Middle frontal gyrus (tissue), 1 donor: ENCODE data around the gene PNP.
"Not testable (repeated sequence)": the region's sequence is repeated elsewhere in the genome, so short reads cannot be mapped to it uniquely, and the experiment has no call there.

Experiments
- DNase-seq: peaks from one replicate; pipeline ENCODE4 v3.0.0-alpha.2; 2015; ENCODE audit warnings: low spot score; ENCODE audit errors: extremely low spot score

Gene PNP

DNA sequence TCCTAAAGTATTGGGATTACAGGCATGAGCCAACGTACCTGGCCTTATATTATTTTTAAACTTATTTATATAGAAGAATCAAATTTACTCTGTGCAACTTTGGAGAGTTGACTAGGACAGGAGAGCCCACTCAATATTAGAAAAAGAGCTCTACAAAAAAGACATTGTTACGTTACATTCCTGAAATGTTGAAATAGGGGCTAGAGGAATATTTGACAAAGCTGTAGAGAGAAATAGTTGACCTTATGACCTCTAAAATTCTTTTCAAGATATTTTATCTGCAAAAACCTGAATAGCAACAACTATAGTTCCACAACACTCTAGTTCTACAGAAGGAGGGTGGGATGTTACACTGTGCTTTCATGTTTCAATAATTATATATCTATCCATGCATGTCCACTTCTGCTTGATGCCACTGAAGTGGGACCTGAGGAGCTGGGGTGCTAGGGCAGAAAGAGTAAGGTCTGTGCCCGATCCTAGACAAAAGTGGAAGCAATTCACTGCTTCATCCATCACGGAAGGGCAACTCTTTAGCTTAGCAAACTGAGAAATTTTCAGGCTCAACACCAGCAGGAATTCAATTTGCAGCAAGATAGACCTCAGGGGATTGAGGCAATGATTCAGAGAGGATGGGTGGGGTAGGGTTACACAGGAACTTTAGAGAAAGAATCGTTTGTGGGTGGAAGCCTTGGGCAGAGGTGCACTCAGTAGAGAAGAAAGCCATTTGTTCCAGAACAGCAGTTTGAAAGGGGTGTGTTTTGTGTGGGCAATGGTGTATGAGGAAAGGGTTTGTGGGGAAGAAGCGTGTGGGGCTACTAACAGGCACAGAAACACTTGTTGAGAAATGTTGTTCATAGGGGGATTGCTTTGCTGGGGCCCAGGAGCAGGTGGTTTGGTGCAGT, 20.1 kb downstream of the PNP start:
- no peak for DNase-seq

GRCh38 chr14:20490563-20490962, 21.4 kb downstream of the PNP start:
- no peak for DNase-seq

DNA sequence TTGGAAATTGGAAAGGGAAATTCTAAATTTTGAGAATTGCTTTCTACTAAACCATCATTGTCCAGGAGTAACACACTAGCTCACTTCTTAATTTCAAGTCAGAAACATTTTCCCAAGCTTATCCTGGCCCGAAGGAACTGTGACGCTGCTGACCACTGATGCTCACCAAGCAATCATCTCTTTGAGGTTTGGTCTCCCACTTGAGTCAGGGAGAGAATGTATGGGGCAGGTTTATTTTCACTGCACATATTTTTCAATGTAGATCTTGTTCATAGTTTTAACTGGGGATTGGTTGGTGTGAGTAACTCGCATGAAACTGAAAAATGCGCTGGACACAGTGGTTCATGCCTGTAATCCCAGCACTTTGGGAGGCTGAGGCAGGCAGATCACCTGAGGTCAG, 23.3 kb downstream of the PNP start:
- no peak for DNase-seq

GRCh38 chr14:20493634-20494033, 24.4 kb downstream of the PNP start:
- DNase-seq, result no peak

- DNase-seq, result no peak
These were observed 25.9 kb downstream of the PNP start for GRCh38 chr14:20494935-20495766.

DNA sequence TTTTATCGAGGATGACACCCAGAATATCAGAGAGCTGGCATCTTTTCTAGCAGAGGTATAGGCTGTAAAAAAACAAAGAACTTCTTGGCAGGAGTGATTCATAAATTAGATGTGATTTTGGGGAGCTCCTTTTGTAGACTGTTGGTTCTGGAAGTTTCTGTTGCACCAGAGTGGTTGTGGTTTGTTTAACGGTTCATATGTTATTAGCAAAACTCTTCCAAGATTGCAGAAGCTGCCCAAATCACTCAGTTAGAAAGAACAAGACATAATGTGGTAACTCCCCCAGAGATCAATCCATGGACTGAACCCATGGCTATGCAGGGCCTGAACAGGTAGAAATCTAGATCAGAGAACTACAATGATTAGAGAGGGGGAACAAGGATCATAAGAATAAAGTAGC, 29.4 kb downstream of the PNP start:
- DNase-seq, result no peak

- DNase-seq, result no peak
These were observed 29.9 kb downstream of the PNP start for GRCh38 chr14:20499108-20499507.

DNA sequence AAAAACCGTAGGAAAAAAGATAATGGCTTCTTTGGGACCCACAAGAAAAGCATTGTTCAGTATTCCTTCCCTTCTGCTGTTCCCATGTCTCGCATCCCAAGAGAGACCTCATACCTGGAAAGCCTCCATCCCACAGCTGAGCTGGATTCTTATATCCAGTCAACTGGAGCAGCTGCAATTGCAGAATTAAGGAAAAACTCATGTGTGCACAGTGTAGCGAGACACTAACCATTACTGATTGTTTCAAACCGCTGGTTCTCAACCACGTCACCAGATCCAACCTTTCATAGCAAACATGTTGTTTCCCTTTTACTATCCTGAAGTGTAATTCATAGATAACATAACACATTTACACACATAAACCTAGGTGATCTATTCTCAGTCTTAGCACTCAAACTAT, 30.7 kb downstream of the PNP start:
- no peak for DNase-seq

GRCh38 chr14:20501346-20501745, 32.1 kb downstream of the PNP start:
- no peak for DNase-seq

DNA sequence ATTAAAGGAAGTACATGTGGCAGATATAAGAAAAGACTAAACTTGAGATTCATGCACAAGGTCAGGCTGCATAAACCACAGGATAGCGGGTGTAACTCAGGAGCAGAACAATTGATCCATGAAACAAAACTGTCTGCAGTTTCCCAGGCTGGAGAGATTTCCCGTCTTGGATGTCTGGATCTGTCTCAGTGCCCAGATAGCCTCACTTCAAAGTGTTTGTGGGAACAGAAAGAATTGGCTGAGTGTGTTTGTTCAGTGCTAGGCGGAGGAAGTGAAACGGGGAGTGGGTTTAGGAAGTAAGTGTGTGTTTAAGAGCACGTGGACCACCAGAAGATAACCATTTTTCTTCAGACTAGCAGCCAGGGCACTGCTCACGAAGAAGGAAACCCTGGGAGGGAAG, 34.7 kb downstream of the PNP start:
- DNase-seq, result no peak

DNA sequence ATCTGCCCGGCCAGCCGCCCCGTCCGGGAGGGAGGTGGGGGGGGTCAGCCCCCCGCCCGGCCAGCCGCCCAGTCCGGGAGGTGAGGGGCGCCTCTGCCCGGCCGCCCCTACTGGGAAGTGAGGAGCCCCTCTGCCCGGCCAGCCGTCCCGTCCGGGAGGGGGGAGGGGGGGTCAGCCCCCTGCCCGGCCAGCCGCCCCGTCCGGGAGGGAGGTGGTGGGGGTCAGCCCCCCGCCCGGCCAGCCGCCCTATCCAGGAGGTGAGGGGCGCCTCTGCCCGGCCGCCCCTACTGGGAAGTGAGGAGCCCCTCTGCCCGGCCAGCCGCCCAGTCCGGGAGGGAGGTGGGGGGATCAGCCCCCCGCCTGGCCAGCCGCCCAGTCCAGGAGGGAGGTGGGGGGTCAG, 37.1 kb downstream of the PNP start:
- not testable (repeated sequence) for DNase-seq

DNA sequence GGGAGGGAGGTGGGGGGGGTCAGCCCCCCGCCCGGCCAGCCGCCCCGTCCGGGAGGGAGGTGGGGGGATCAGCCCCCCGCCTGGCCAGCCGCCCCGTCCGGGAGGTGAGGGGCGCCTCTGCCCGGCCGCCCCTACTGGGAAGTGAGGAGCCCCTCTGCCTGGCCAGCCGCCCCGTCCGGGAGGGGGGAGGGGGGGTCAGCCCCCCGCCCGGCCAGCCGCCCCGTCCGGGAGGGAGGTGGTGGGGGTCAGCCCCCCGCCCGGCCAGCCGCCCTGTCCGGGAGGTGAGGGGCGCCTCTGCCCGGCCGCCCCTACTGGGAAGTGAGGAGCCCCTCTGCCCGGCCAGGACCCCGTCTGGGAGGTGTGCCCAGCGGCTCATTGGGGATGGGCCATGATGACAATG, 37.5 kb downstream of the PNP start:
- not testable (repeated sequence) for DNase-seq

DNA sequence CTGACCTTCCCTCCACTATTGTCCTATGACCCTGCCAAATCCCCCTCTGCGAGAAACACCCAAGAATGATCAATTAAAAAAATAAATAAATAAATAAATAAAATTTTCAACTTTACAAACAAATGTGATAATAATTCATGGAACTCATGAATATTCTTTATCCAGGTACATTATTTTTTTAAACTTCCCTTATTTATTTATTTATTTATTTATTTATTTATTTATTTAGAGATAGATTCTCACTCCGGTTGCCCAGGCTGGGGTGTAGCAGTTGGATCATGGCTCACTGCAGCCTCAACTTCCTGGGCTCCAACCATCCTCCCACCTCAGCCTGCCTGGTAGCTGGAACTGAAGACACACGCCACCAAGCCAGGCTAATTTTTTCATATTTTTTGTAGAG, 38.3 kb downstream of the PNP start:
- not testable (repeated sequence) for DNase-seq

DNA sequence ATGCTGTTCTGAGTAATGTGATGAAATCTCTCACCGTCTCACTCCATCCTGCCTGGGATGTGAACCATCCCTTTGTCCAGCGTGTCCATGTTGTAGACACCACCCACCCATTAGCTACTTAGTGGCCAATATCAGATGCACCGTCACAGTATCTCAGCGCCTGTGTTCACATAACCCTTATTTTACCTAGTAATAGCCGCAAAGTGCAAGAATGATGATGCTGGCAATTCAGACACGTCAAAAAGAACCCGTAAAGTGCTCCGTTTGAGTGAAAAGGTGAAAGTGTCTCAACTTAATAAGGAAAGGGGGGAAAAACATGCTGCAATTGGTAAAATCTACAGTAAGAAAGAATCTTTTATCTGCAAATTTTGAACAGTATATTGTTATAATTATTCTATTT, 39.2 kb downstream of the PNP start:
- no peak for DNase-seq

- DNase-seq, result no peak
These were observed 43.1 kb downstream of the PNP start for GRCh38 chr14:20512177-20512905.

DNA sequence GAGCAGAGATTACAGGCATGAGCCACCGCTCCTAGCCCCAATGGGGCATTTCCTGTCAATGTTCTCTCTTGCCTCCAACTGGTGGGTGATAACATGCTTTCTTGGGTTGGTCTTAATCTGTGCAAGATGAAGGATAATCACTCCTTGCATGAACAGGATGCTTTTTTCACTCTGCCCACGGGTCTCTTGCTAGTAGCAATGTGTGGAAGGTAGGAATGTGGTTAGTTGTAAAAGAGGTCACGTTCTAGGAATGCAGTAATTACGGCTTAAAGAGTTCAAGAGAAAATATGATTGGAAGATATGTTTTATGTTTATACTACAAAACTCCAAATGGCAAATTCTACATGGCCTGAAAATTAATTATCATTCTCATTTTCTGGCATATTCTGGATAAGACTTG, 46.6 kb downstream of the PNP start:
- no peak for DNase-seq

- no peak for DNase-seq
These were observed 47.7 kb downstream of the PNP start for GRCh38 chr14:20516921-20517320.

DNA sequence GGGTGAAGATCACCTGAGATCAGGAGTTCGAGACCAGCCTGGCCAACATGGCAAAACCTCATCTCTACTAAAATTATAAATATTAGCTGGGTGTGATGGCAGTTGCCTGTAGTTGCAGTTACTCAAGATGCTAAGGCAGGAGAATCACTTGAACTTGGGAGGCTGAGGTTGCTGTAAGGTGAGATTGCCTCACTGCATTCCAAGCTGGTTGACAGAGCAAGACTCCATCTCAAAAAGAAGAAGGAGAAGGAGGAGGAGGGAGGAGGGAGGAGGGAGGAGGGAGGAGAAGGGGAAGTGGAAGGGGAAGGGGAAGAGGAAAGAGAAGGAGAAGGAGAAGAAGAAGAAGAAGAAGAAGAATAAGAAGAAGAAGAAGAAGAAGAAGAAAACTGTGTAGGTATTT, 53.1 kb downstream of the PNP start:
- DNase-seq, result no peak

GRCh38 chr14:20524027-20524426, 54.8 kb downstream of the PNP start:
- no peak for DNase-seq
